Activated T-cell treated with anti-CD3 and anti-CD28 coated beads, Interleukin-2, amount 50 U/mL, for 72 hours (primary cell): ENCODE results near the gene TMEM247. TPM values are rescaled to one million over a fixed set of nuclear protein-coding genes. Genes with fewer than 3 reads are reported as not detected.
A peak's percentile ranks its signal among the peaks of the same experiment; 100 is the strongest.

Experiments used
- ATAC-seq, 2 donors: fragments of 150-1000 bp; cut with Tn5 transposase; replicated peaks in 1 of 2; 2 replicates each; pipeline ENCODE4 v1.10.0; 2021; ENCODE audit warnings: moderate library complexity in 2 of 2, mild to moderate bottlenecking in 1 of 2
- DNase-seq, 2 donors: peaks; one replicate each; pipeline ENCODE4 v3.0.0; 2021 to 2022; ENCODE audit warnings: mixed read lengths in 1 of 2
- H3K27ac Mint-ChIP-seq: one replicate; pipeline ENCODE4 v1.8.0; 2022; ENCODE audit warnings: mild to moderate bottlenecking, moderate library complexity, mixed read lengths
- H3K27me3 Mint-ChIP-seq: one replicate; pipeline ENCODE4 v1.8.0; 2022; ENCODE audit warnings: low read depth, mixed read lengths
- H3K36me3 Mint-ChIP-seq, 2 donors: one replicate each; pipeline ENCODE4 v1.8.0; 2022; ENCODE audit warnings: mixed read lengths in 2 of 2, mild to moderate bottlenecking in 1 of 2; ENCODE audit not compliant: insufficient read depth in 2 of 2
- H3K4me1 Mint-ChIP-seq: one replicate; pipeline ENCODE4 v1.8.0; 2022; ENCODE audit warnings: low read depth, mixed read lengths
- H3K4me3 Mint-ChIP-seq, 2 donors: one replicate each; pipeline ENCODE4 v1.8.0; 2022; ENCODE audit warnings: mild to moderate bottlenecking in 2 of 2, mixed read lengths in 2 of 2, moderate library complexity in 2 of 2
- H3K9me3 Mint-ChIP-seq, 2 donors: one replicate each; pipeline ENCODE4 v1.8.0; 2022; ENCODE audit warnings: mixed read lengths in 2 of 2
- total RNA-seq, 2 donors: library from RNA; stranded (reverse); gene quantifications; one replicate each; pipeline ENCODE4 v1.2.3, GENCODE V29; 2022

The TMEM247 gene
- total RNA-seq, 2 donors from 2014 or later = not detected

DNA sequence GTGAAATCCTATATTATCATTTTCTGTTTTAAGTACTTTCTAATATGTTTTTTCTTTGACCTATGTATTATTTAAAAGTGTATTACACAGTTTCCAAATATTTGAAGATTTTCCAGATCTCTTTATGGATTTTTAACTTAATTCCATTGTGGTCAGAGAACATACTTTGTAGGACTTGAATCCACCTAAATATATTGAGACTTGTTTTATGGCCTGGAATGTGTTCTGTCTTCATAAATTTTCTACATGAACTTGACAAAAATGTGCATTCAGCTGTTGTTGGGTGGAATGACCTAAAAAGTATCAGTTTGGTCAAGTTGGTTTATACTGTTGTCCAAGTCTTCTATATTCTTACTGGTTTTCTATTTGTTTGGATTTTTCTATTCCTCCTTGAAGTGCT, 33.8 kb upstream of the TMEM247 start:
- Mint-ChIP-seq H3K4me1 (no peaks in the 10 kb centered on the region), H3K27ac (no peak overlapping the region), H3K36me3 (peaks cover 4 to 11% of the 10 kb centered on the region in 2 donors), H3K27me3 (no peaks in the 10 kb centered on the region), H3K4me3 (no peak overlapping the region), H3K9me3 (peaks cover 1 to 13% of the 10 kb centered on the region in 2 donors)
- DNase-seq (no peak), ATAC-seq (no peak)

DNA sequence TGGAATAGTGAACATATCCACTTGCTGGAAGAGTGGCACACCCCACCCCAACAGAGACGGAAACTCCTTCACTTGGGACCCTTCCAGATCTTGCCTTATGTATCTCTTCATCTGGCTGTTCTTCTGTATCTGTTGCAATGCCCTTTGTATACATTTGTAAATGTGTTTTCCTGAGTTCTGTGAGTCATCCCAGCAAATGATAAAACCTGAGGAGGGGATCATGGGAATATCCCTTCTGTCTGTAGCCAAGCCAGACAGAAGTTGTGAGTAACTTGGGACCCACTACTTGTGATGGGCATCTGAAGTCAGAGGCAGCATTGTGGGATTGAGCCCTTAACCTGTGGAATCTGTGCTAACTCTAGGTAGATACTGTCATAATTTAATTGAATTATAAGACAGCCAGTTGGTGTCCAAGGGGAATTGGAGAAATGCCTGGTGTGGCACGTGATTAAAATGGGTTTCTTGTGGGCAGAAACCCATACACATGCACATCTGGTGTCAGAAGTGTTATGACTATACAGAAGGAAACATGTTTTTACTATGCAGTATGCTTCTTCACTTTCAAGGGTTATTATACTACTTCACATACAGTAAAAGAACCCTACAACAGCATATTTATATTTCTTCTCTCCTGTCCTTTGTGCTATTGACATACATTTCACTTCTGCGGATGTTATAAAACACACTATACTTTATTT, 32.3 kb upstream of the TMEM247 start:
- Mint-ChIP-seq H3K36me3 (peaks cover 4 to 11% of the 10 kb centered on the region in 2 donors), H3K27me3 (no peaks in the 10 kb centered on the region), H3K4me1 (no peaks in the 10 kb centered on the region), H3K9me3 (peaks cover 1 to 13% of the 10 kb centered on the region in 2 donors), H3K27ac (no peak overlapping the region), H3K4me3 (no peak overlapping the region)
- peak in 1 of 2 donors; percentile 77 for ATAC-seq
- DNase-seq = no peak

DNA sequence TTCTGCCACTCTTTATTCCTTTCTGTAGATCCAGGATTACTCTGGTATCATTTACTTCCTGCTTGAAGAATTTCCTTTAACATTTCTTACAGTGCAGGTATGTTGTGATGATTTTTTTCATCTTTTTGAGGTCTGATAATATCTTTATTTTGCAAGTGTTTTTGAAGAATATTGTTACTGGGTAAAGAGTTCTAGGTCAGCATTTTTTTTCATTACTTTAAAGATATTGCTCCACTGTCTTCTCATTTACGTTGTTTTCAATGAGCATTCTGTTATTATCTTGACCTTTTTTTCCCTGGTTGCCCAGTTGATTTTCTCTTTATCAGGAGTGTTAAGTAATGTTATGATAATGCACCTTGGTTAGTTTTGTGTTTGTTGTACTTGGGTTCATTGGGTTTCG, 31.7 kb upstream of the TMEM247 start:
- Mint-ChIP-seq H3K27me3 (no peaks in the 10 kb centered on the region), H3K4me3 (no peak overlapping the region), H3K36me3 (peaks cover 4 to 11% of the 10 kb centered on the region in 2 donors), H3K9me3 (peaks cover 1 to 13% of the 10 kb centered on the region in 2 donors), H3K27ac (no peak overlapping the region), H3K4me1 (no peaks in the 10 kb centered on the region)
- DNase-seq = no peak
- no peak for ATAC-seq

DNA sequence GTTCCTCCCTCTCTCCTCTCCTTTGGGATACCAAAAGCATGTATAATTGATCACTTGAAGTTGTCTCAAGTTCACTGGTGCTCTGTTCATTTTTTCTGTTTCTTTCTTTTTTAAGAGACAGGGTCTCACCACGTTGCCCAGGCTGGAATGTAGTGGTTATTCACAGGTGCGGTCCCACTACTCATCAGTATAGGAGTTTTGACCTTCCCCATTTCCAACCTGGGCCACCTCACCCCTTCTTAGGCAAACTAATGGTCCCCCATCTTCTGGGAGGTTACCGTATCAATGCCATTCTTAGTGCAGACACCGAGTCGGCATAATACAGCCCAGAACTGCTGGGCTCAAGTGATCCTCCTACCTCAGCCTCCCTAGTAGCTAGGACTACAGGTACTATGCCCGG, 31.3 kb upstream of the TMEM247 start:
- DNase-seq (no peak), ATAC-seq (no peak)
- Mint-ChIP-seq H3K27ac (no peak overlapping the region), H3K9me3 (peaks cover 1 to 13% of the 10 kb centered on the region in 2 donors), H3K4me1 (no peaks in the 10 kb centered on the region), H3K27me3 (no peaks in the 10 kb centered on the region), H3K4me3 (no peak overlapping the region), H3K36me3 (peaks cover 4 to 11% of the 10 kb centered on the region in 2 donors)

DNA sequence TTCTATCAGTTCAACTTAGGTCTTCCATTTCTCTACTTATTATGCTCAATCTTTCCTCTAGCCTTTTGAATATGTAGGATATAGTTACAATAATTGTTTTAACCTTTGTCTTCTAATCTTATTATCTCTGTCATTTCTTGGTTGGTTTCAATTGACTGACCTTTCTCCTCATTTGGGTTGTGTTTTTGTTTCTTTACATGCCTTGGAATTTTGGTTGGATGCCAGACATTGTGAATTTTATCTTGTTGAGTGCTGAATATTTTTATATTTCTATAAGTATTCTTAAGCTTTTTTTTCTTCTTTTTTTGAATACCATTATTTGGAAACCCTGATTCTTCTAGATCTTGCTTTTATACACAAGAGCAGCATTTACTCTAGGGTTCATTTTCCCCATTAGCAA, 30.7 kb upstream of the TMEM247 start:
- H3K27ac Mint-ChIP-seq = no peak overlapping the region
- H3K9me3 Mint-ChIP-seq = peaks cover 1 to 13% of the 10 kb centered on the region in 2 donors
- DNase-seq (no peak), ATAC-seq (no peak)
- peaks cover 3% of the 10 kb centered on the region for H3K27me3 Mint-ChIP-seq
- H3K36me3 Mint-ChIP-seq = peaks cover 4 to 11% of the 10 kb centered on the region in 2 donors
- H3K4me1 Mint-ChIP-seq = no peaks in the 10 kb centered on the region
- H3K4me3 Mint-ChIP-seq = no peak overlapping the region

DNA sequence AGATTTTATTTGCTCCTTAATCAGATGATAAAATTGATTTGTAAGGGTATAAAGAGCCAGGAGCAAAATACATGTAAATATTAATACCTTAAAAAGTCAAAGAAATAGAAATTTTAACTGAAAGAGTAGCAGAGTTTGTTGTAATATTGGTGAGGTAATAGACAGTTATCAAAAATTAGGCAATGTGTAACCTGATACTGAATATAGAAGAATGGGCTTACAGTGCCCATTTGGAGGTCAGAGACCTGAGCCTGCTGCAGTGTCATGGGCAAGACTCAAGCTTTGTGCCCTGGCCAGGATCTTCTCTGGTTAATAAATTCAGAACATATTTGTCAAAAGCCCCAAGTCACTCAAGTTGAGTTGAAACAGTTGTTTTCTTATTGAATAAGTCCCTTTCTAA, 29.7 kb upstream of the TMEM247 start:
- no peak for ATAC-seq
- H3K36me3 Mint-ChIP-seq = peaks cover 4 to 11% of the 10 kb centered on the region in 2 donors
- H3K4me1 Mint-ChIP-seq = no peaks in the 10 kb centered on the region
- no peak for DNase-seq
- H3K27ac Mint-ChIP-seq = no peak overlapping the region
- no peak overlapping the region for H3K4me3 Mint-ChIP-seq
- peaks cover 1 to 13% of the 10 kb centered on the region in 2 donors for H3K9me3 Mint-ChIP-seq
- H3K27me3 Mint-ChIP-seq = peaks cover 13% of the 10 kb centered on the region

DNA sequence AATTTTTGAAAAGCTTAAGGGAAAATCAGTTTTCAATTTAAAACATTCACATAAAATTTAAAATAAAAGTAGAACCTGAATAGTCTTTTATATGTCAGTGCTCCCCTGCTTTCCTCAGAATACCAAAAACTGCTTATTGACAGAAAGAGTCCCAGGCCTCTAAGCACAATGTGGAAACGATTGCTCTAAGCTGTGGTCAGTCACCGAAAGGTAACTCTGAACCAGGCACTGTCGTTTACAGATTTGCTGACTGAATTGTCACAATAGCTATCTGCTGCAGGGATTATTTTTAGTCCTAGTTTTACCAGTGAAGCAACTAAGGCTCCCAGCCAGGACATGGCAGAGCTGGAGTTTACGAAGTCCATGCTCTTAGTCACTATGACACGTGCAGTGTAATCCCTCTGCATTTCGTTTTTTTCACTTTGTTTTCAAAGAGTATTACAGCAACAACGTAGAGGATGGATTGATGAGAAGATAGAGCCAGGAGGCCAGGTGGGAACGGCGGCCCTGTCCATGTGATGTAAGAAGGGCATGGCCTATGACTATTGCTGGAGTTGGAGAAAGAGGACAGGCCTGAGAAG, 28.1 kb upstream of the TMEM247 start:
- Mint-ChIP-seq H3K27ac (no peak overlapping the region), H3K27me3 (peaks cover 16% of the 10 kb centered on the region), H3K36me3 (peaks cover 0 to 5% of the 10 kb centered on the region in 2 donors), H3K9me3 (peaks cover 0 to 6% of the 10 kb centered on the region in 2 donors), H3K4me3 (no peak overlapping the region), H3K4me1 (no peaks in the 10 kb centered on the region)
- DNase-seq (no peak), ATAC-seq (no peak)

DNA sequence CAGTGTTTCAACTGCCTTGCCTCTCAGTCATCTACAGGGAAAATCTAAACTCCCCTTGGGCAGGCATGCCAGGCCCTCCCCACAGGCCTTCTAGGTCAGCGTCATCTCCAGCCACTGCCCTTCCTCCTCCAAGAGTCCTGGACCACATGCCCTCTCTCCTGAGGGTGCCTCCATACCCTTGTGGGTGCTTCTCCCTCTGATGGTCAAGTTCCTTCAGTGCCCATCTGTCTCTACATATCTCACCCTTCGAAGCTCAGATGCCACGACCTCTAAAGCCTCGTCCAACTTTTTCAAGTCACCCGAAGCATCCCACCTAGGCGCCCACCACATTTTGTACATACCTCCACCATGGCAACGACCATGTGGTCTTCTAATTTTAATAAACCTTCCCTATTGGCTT, 22.6 kb upstream of the TMEM247 start:
- H3K27ac Mint-ChIP-seq = no peak overlapping the region
- no peaks in the 10 kb centered on the region for H3K9me3 Mint-ChIP-seq
- no peak for ATAC-seq
- H3K4me1 Mint-ChIP-seq = peaks cover 7% of the 10 kb centered on the region
- no peak for DNase-seq
- H3K27me3 Mint-ChIP-seq = peaks cover 16% of the 10 kb centered on the region
- H3K4me3 Mint-ChIP-seq = no peak overlapping the region
- H3K36me3 Mint-ChIP-seq = no peaks in the 10 kb centered on the region

DNA sequence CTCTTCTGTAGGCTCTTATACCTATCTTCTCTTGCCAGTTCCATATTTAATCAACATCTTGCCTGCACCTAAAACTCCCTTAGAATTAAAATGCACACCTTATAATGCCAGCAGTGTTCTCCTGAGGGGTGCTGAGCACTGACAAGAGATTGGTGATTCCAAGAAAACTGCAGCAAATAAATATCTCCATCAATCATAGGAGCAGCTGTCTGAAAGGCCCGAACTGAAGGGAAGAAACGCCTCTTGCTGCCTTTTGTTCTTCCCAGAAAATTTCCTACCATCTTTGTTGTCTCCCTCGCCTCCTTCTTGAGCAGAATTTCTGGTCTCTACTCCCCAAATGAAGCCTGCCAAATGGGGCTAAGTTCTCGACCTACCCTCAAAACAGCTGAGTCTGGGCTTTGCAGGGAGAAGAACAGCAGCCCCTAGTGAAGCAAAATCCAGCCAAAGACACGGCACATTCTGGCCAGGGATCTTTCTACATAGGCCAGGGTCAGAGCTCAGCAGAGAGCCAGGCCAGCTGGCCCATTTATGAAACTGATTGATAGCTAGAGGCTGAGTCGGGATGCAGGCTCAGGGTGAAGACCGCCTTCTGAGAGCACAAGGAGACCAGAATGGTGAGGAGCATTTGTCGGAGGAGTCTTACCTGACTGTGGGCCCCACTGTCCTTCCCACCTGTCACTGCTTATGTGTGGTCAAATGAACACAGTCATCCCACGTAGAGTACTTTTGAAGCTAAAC, 20.4 kb upstream of the TMEM247 start:
- peaks cover 10% of the 10 kb centered on the region for H3K27me3 Mint-ChIP-seq
- no peak overlapping the region for H3K4me3 Mint-ChIP-seq
- H3K4me1 Mint-ChIP-seq = peaks cover 10% of the 10 kb centered on the region
- DNase-seq (no peak), ATAC-seq (no peak)
- H3K27ac Mint-ChIP-seq = no peak overlapping the region
- no peaks in the 10 kb centered on the region for H3K36me3 Mint-ChIP-seq
- no peaks in the 10 kb centered on the region for H3K9me3 Mint-ChIP-seq

DNA sequence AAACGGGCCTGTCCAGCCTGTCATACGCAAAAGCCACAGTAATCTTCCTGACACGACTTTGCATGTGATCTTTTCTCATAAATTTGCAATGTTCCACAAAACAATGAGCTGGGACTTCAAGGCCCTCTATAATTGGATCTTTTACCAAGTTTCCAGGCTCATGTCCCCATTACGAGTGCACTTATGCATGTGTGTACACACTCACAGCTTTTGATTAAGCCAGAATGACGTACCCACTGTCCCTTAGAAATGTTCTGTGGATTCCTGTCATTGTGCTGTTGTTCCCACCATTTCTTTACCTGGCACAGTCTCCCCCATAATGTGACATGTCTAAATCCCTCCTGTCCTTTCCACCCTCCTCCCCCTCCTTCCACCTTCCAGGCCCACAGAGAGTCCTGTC, 19.7 kb upstream of the TMEM247 start:
- Mint-ChIP-seq H3K27me3 (peaks cover 3% of the 10 kb centered on the region), H3K27ac (no peak overlapping the region), H3K36me3 (no peaks in the 10 kb centered on the region), H3K4me1 (peaks cover 16% of the 10 kb centered on the region), H3K9me3 (no peaks in the 10 kb centered on the region), H3K4me3 (no peak overlapping the region)
- DNase-seq (no peak), ATAC-seq (no peak)

DNA sequence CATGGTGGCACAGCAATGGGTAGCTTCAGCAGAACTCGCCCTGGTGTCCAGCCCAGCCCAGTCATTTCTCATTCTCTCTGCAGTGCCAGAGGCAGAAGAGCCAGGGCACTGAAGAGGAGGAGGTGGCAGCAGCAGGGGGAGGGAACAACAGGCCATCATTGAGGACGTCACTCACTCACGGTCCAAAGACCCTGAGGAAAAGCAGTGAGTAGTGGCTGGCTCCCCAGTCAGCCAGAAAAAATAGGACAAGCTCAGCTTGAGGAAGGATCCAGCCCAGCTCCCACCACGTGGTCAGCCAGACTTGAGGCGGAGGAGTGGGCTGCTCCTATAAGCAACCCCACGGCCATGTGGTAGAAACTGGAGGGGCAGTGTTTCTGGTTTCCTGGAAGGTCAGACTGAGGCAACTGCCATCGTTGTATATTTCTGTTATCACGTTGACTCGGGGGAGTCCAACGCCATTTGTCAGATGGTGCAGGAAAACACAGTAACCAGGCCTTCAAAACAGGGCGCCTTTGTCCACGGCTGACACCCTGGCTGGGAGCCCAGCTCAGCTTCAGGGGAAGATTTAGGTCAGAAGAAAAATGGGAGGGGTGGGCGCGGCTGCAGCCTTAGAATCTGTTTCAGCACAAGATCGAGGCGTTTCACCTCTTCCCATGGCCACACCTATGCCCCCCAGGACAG, 19.0 kb upstream of the TMEM247 start:
- no peak overlapping the region for H3K27ac Mint-ChIP-seq
- H3K27me3 Mint-ChIP-seq = no peaks in the 10 kb centered on the region
- H3K4me3 Mint-ChIP-seq = no peak overlapping the region
- H3K4me1 Mint-ChIP-seq = peaks cover 17% of the 10 kb centered on the region
- H3K9me3 Mint-ChIP-seq = no peaks in the 10 kb centered on the region
- ATAC-seq (no peak), DNase-seq (no peak)
- no peaks in the 10 kb centered on the region for H3K36me3 Mint-ChIP-seq

DNA sequence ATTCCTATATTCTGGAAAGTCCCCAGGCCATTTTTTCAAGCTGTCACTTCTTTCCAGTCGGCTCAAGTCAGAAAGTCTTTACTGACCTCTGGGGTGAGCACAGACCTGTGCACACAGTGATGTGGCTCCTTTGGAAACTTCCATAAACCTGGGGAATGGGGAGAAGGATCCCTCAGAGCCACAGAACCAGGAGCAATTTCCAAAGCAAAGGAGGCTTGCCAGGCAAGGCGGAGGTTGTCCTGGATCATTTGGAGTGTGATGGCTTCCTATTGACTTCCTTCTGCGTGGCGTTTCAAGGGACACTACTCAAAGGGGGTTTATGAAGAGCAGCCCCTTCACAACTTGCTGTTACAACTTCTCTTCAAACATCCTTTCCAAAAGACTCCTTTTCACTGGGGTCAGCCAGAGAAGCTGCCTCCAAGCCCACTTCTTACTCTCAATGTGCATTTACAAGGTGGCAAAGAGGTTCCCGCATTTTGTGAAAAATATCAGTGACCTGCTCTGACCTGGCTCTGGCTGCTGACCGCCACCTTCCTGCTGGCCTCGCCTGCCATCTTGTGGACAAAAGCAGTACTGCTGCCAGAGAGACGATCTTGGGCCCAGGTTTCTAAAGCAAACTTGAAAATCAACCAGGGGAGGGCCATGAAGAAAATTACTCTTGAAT, 18.2 kb upstream of the TMEM247 start:
- Mint-ChIP-seq H3K27me3 (no peaks in the 10 kb centered on the region), H3K27ac (peak overlapping the region; percentile 81), H3K4me1 (peaks cover 17% of the 10 kb centered on the region), H3K9me3 (no peaks in the 10 kb centered on the region), H3K4me3 (no peak overlapping the region), H3K36me3 (no peaks in the 10 kb centered on the region)
- ATAC-seq (peak; percentile 70 to 76), DNase-seq (peak; percentile 75 to 87)
